Smooth muscle cell of the brain vasculature (primary cell): Measurements from ENCODE around the gene PTPMT1.

ENCODE experiments used
- DNase-seq: peaks from one replicate; pipeline ENCODE4 v3.0.0-alpha.2; 2012; ENCODE audit warnings: low read depth, low spot score

PTPMT1 gene

DNA sequence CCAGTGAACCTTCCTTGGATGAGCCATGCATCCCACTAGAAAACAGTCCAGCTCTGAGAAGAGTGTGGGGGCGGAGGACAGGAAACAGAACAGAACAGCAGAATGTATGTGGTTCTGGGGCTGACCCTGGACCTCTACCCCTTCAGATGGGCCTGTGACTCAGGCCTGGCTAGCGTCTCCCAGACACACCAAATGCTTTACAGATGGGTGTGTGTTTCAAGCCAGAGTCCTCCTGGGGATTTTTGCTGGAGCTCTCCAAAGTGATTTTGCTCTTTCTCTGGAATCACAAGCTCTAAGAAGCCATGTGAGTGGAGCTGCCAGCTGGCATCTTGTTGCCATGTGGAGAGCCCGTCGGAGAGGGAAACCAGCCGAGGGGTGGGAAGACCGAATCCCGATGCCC, 42.0 kb downstream of the PTPMT1 start:
- peak; percentile 80 for DNase-seq

DNA sequence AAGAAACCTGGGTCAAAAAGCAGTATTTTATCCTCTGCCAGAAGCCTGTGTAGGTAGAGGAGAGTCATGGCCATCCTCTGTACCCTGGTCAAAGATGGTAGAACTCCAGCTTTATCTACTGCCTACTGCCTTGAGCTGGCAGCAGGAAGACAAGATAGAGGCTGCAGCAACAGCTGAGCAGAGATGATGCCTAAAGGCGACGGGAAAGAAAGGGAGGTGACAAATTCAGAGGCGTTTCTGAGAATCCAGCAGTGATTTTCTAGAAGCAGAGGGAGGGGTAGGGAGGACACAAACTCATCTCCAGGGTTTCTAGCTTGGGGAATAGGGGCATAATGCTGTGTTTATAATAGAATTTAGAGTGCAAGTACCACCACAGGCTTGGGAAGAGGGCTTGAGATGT, 44.3 kb downstream of the PTPMT1 start:
- DNase-seq, result no peak

DNA sequence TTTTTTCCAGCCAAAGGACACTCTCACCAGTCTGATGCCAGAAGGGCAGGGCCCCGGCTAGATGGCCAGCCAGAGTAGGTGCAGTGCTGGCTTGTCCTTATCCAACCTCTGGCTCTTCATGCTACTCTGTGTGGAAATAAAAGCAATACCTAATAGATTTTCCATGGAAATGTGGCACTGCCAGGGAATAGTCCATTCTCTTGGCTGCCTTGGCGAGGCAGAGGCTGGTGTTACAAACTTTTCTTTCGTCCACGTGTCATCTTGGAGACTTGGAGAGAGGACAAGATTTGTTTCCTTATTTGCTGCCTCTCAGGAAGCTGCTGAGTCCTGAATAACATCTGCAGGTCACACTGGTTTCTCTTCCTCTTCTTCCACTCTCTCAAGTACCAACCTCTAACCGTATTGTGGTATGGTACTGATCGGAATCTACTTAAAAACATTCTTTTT, 46.0 kb downstream of the PTPMT1 start:
- DNase-seq, result no peak

DNA sequence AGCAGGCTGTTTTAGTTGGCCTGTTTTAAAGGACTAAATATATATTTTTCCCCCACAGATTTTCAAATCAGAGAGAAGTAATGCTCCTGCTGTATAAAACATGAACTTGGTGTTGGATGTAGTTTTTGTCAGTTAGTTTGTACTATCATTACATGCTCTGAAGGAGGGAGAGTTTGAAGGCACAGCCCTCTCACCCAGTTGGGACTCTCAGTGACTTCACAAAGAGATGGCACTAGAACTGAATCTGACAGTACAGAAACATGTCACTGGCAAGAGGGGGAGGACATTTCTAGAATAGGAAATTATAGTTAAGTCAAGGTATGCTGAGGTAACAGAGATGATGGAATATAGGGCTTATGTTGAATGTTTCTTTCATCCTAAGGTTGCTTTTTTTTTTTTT, 49.9 kb downstream of the PTPMT1 start:
- no peak for DNase-seq

DNA sequence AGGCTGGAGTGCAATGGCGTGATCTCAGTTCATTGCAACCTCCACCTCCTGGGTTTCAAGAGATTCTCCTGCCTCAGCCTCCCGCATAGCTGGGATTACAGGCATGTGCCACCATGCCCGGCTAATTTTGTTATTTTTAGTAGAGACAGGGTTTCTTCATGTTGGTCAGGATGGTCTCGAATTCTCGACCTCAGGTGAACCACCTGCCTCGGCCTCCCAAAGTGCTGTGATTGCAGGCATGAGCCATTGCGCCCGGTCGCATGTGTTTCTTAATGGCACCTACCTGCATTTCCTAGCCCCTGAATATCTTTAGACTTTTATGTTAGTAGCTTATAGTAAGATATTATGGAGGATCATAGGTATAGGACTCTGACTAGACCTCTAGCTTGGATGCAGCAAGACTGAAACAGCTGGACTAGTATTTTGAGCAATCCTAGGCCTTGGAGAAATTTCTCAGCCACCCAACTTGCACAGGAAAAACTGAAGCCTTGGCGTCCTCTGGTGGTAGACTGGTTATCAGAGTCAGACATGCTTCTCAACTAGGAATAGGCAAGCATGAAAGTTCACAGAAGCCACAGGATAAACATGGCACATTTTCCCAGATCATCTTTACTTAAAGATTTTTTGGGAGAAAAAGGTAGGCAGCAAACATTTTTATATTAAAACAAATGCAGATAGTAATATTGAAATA, 51.5 kb downstream of the PTPMT1 start:
- DNase-seq, result peak; percentile 63

DNA sequence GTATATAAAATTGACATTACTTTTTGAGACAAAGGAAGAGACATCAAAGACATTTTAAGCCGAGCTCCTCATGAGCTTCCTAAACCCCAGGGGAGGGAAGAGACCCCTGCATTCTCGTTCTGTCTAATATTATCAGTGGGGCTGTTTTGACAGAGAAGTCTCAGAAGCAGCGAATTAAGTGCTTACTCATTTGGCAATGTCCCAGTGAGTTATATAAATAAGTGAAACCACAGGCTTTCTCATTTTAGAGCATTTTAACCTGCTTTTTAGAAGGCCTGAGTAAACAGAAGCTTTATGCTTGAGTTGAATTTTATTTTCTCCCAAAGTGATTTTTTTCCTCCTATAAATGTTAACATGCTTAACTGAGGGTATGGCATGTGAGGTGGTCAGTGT, 52.0 kb downstream of the PTPMT1 start:
- no peak for DNase-seq

DNA sequence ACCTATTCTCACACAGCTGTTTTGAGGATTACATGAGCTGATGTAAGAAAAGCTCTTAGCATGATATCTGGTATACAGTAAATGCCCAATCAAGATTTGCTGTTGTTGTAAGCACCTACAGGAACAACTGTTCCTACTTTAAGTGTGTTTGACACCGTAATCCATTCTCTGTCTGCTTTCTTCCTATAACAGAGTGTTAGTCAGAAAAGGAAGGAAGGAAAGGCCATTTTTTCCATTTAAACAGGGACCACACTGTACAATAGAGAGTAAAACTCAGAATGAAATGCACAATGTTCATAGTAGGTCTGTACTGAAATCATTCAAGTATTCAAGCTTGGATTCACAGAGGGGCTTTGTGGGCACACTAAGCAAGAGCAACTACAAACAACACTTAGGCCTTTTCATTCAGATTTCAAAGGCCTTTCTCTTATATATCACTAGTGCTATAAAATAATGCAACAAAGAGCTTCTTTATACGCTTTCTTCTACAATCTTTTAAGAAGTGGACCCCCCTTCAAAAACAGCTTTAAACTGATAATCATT, 55.5 kb downstream of the PTPMT1 start:
- no peak for DNase-seq
